Neutrophil (primary cell): Measurements from ENCODE around the gene XPNPEP2.

Experiments used
- H3K27ac ChIP-seq: fragments of 200-600 bp; sonication (generic); 2 replicates; pipeline ENCODE4 v1.5.1; 2016; ENCODE audit warnings: mild to moderate bottlenecking, moderate library complexity
- H3K27me3 ChIP-seq: fragments of 200-600 bp; sonication (generic); 2 replicates; pipeline ENCODE4 v1.6.0; 2016; ENCODE audit warnings: mild to moderate bottlenecking
- H3K36me3 ChIP-seq: fragments of 200-600 bp; sonication (generic); 2 replicates; pipeline ENCODE4 v1.5.1; 2017
- H3K4me1 ChIP-seq, 2 experiments: fragments of 200-600 bp in 1 of 2; sonication (generic) in 1 of 2; 1 replicate in 1 of 2; 2 replicates in 1 of 2; pipeline versions ENCODE4 v1.5.1 to v1.6.1; 2013 to 2016; ENCODE audit warnings: low read depth in 1 of 2, low read length in 1 of 2, mild to moderate bottlenecking in 1 of 2, moderate library complexity in 1 of 2; ENCODE audit not compliant: control insufficient read depth in 1 of 2, insufficient read depth in 1 of 2
- H3K4me3 ChIP-seq, 2 experiments: fragments of 200-600 bp in 1 of 2; sonication (generic) in 1 of 2; 1 replicate in 1 of 2; 2 replicates in 1 of 2; pipeline ENCODE4 v1.5.1; 2013 to 2016; ENCODE audit warnings: low read depth in 1 of 2, low read length in 1 of 2, mild to moderate bottlenecking in 1 of 2, moderate library complexity in 1 of 2
- H3K9me3 ChIP-seq: fragments of 200-600 bp; sonication (generic); 2 replicates; pipeline ENCODE4 v1.5.1; 2016
- TF ChIP-seq, protein P1 (sequence below): fragments of 200-600 bp; sonication (generic); IDR thresholded peaks from 2 replicates; pipeline ENCODE4 v1.5.1; 2016; ENCODE audit warnings: antibody characterized with exemption

The XPNPEP2 gene

DNA sequence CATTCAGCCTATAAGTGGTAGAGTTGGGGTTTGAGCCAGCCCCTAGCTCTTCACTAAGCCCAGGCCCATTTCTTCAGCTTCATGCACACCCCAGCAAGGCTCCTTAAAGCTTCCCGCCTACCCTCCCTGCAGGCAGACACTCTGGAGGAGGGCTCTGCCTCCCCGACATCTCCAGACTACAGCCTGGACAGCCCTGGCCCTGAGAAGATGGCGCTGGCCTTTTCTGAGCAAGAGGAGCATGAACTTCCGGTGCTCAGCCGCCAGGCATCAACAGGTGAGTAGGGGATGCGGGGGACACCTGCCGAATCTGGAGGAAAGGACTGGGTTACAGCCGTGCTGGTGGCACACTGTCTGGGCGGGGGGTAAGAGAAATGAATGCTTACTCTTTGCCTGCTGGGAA is 52.0 kb downstream of the XPNPEP2 start:
- H3K9me3 ChIP-seq: no peaks in the 10 kb centered on the region
- H3K4me1 ChIP-seq: peaks cover 17 to 18% of the 10 kb centered on the region in 2 experiments
- no peak overlapping the region for H3K4me3 ChIP-seq
- H3K27ac ChIP-seq: peak overlapping the region; percentile 42
- H3K27me3 ChIP-seq: no peaks in the 10 kb centered on the region
- peaks cover 86% of the 10 kb centered on the region for H3K36me3 ChIP-seq
- TF ChIP-seq, protein P1, sequence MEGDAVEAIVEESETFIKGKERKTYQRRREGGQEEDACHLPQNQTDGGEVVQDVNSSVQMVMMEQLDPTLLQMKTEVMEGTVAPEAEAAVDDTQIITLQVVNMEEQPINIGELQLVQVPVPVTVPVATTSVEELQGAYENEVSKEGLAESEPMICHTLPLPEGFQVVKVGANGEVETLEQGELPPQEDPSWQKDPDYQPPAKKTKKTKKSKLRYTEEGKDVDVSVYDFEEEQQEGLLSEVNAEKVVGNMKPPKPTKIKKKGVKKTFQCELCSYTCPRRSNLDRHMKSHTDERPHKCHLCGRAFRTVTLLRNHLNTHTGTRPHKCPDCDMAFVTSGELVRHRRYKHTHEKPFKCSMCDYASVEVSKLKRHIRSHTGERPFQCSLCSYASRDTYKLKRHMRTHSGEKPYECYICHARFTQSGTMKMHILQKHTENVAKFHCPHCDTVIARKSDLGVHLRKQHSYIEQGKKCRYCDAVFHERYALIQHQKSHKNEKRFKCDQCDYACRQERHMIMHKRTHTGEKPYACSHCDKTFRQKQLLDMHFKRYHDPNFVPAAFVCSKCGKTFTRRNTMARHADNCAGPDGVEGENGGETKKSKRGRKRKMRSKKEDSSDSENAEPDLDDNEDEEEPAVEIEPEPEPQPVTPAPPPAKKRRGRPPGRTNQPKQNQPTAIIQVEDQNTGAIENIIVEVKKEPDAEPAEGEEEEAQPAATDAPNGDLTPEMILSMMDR: no peak

DNA sequence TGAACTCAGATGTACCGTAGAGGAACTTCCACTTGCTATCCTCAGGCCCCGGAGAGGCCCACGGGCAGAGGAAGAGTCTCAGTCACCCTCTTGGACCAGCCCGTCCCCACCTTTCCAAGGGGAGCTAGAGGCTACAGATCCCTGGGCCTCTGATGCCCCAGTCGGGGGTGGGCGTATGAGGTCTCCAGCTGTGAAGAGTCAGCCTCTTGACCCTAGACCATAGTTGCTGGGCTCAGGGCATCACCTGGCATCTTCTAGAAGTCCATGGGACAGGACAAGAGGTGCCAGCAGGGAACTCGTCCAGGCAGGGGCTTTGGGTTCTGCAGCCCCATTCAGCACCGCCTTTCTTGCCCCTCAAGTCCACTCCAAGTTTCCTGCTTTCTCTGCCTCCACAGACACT is 52.6 kb downstream of the XPNPEP2 start:
- Histone ChIP-seq H3K36me3 (peaks cover 91% of the 10 kb centered on the region), H3K9me3 (no peaks in the 10 kb centered on the region), H3K4me1 (peaks cover 12 to 13% of the 10 kb centered on the region in 2 experiments), H3K27ac (peak overlapping the region; percentile 25), H3K27me3 (no peaks in the 10 kb centered on the region), H3K4me3 (no peak overlapping the region)
- TF ChIP-seq, protein P1: no peak

DNA sequence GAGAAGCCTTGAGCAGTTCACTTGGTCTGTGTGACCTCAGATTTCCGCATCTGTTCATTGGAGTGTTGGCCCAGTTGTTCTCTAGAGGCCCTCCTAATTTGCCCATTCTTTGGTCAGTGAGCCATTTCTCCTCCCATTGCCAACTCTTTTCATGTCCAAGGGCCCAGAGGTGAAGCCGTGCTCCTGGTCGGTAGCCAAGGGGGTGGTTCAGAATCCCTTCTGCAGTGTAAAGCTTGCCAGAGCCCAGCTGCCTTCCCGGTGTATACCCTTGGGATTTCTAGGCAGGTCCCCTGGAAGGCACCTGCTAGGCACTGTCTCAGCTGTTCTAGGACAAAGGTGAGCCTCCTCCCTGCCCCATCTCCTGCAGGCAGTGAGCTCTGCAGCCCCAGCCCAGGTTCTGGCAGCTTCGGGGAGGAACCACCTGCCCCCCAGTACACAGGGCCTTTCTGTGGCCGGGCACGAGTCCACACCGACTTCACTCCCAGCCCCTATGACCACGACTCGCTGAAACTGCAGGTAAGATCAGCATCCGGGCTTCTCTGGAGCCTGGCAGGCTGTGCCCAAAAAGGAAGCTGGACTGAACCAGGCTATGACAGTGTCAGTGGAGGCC is 53.3 kb downstream of the XPNPEP2 start:
- Histone ChIP-seq H3K36me3 (peaks cover 98% of the 10 kb centered on the region), H3K4me3 (no peak overlapping the region), H3K4me1 (peaks cover 7 to 8% of the 10 kb centered on the region in 2 experiments), H3K27ac (no peak overlapping the region), H3K27me3 (no peaks in the 10 kb centered on the region), H3K9me3 (no peaks in the 10 kb centered on the region)
- TF ChIP-seq, protein P1: no peak

- Histone ChIP-seq H3K27ac (no peak overlapping the region), H3K9me3 (no peaks in the 10 kb centered on the region), H3K4me1 (peaks cover 1% of the 10 kb centered on the region in 2 experiments), H3K4me3 (no peak overlapping the region), H3K36me3 (peaks cover 99% of the 10 kb centered on the region), H3K27me3 (no peaks in the 10 kb centered on the region)
- TF ChIP-seq, protein P1: no peak
Observed at GRCh38 chrX:129792586-129793291, 54.0 kb downstream of the XPNPEP2 start.

DNA sequence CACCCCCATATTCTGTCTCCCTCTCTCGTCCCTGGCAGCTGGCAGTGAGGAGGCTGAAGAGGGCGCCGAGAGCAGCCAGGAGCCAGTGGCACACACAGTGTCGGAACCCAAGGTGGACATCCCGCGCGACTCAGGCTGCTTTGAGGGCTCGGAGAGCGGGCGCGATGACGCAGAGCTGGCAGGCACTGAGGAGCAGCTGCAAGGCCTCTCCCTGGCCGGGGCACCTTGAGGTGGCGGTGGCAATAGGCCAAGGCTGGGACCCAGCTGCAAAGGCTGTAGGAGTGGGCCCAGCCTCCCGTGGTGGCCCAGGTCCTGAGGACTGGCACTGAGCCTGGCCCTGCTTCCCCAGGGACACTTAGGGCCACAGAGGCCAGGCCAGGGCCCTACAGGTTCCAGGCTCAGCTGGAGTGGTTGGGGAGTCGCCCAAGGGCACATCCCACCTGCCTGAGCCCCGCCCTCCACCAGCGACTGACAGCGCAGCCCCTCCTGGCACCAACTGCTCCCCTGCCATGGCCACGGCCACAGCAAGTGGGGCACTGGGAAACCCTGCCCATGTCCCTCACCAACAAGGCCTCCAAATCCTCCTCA is 54.9 kb downstream of the XPNPEP2 start:
- H3K9me3 ChIP-seq: no peaks in the 10 kb centered on the region
- H3K27ac ChIP-seq: peak overlapping the region; percentile 53
- peaks cover 99% of the 10 kb centered on the region for H3K36me3 ChIP-seq
- TF ChIP-seq, protein P1: no peak
- H3K4me3 ChIP-seq: no peak overlapping the region
- no peaks in the 10 kb centered on the region for H3K27me3 ChIP-seq
- H3K4me1 ChIP-seq: no peaks in the 10 kb centered on the region
